ENCODE results near the gene MCF2L2. TPM values are rescaled to one million over a fixed set of nuclear protein-coding genes. Genes with fewer than 3 reads are reported as not detected.
A peak's percentile ranks its signal among the peaks of the same experiment; 100 is the strongest.

The MCF2L2 gene
- total and polyA plus RNA-seq, 2 of the 13 experiments (the other 11 are each of a cell fraction or from before 2014, with no cell fraction given): not detected

DNA sequence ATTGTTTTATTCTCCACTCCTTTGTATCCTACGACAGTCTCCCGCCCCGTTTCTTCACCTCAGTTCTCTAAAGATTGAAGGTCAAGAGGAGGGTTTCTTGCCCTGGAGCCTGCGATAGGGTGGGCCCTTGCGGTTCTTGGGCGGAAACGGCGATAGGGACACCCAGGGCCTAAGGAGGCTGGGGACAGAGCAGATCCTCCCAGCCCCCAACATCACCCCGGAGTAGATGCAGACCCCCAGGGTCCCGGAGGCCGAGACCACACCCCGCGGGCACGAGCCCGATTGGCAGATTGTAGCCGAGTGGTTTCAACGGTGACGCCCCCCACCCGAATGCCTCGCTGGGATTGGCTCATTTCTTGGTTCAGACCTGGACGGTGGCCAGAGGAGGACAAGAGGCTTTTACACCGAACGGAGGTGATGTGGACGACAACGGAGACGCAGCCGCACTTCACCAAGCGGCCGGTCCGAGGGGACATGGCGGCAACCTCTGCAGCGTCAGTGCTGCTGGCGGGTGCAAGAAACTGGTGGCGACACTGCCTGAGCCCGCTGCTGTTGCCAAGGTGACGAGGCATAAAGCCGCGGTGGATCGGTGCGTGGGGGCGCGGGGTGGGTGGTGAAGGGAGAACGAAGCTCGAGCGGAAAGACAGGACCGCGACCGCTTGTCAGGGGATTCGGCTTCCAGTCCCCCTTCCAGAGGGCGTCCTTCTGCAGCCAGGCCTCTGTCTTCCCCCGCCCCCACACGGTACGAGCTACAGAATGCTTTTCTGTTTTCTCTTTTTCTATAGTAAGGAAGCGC, 19.0 kb upstream of the MCF2L2 start (continued):
- 0 out of 2 replicates have a peak, but pooled peaks have one; percentile 34 for TF ChIP-seq SIX4 (CRISPR knock-in tag; IDR thresholded peaks at IDR 0.05)
- TF ChIP-seq ZNF121 (CRISPR knock-in tag; IDR thresholded peaks at IDR 0.05): no peak
- TF ChIP-seq ATF1 (CRISPR knock-in tag; IDR thresholded peaks at IDR 0.05): no peak
- no peak for TF ChIP-seq MAFF (IDR thresholded peaks at IDR 0.05; ENCODE audit: low read depth, low read length)
- peak; percentile 74 for TF ChIP-seq PHF20 (CRISPR knock-in tag; IDR thresholded peaks at IDR 0.05)
- TF ChIP-seq, protein P1, sequence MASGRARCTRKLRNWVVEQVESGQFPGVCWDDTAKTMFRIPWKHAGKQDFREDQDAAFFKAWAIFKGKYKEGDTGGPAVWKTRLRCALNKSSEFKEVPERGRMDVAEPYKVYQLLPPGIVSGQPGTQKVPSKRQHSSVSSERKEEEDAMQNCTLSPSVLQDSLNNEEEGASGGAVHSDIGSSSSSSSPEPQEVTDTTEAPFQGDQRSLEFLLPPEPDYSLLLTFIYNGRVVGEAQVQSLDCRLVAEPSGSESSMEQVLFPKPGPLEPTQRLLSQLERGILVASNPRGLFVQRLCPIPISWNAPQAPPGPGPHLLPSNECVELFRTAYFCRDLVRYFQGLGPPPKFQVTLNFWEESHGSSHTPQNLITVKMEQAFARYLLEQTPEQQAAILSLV (CRISPR knock-in tag; IDR thresholded peaks at IDR 0.05; ENCODE audit: borderline replicate concordance): peak; percentile 81
- TF ChIP-seq, protein P2, sequence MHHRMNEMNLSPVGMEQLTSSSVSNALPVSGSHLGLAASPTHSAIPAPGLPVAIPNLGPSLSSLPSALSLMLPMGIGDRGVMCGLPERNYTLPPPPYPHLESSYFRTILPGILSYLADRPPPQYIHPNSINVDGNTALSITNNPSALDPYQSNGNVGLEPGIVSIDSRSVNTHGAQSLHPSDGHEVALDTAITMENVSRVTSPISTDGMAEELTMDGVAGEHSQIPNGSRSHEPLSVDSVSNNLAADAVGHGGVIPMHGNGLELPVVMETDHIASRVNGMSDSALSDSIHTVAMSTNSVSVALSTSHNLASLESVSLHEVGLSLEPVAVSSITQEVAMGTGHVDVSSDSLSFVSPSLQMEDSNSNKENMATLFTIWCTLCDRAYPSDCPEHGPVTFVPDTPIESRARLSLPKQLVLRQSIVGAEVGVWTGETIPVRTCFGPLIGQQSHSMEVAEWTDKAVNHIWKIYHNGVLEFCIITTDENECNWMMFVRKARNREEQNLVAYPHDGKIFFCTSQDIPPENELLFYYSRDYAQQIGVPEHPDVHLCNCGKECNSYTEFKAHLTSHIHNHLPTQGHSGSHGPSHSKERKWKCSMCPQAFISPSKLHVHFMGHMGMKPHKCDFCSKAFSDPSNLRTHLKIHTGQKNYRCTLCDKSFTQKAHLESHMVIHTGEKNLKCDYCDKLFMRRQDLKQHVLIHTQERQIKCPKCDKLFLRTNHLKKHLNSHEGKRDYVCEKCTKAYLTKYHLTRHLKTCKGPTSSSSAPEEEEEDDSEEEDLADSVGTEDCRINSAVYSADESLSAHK (CRISPR knock-in tag; IDR thresholded peaks at IDR 0.05; ENCODE audit: borderline replicate concordance): no peak
- no peak for TF ChIP-seq HOXA9 (CRISPR knock-in tag; IDR thresholded peaks at IDR 0.05; ENCODE audit: borderline replicate concordance)
- peak; percentile 57; the same call in 1 of the 2 replicates for TF ChIP-seq EHMT2 (IDR thresholded peaks at IDR 0.05; ENCODE audit: borderline replicate concordance, low read depth, low read length)
- TF ChIP-seq ZNF737 (CRISPR knock-in tag; IDR thresholded peaks at IDR 0.05; ENCODE audit: borderline replicate concordance): no peak
- TF ChIP-seq THYN1 (CRISPR knock-in tag; IDR thresholded peaks at IDR 0.05; ENCODE audit: borderline replicate concordance, low read depth): peak; percentile 89; the same call in 1 of the 2 replicates
- TF ChIP-seq ZNF7 (CRISPR knock-in tag; IDR thresholded peaks at IDR 0.05): no peak; the same call in 1 of the 2 replicates
- TF ChIP-seq ZNF563 (CRISPR knock-in tag; IDR thresholded peaks at IDR 0.05): 0 out of 2 replicates have a peak, but pooled peaks have one; percentile 31
- TF ChIP-seq ARHGAP35 (CRISPR knock-in tag; IDR thresholded peaks at IDR 0.05; ENCODE audit: borderline replicate concordance): peak; percentile 62; the same call in 1 of the 2 replicates
- TF ChIP-seq, protein P3, sequence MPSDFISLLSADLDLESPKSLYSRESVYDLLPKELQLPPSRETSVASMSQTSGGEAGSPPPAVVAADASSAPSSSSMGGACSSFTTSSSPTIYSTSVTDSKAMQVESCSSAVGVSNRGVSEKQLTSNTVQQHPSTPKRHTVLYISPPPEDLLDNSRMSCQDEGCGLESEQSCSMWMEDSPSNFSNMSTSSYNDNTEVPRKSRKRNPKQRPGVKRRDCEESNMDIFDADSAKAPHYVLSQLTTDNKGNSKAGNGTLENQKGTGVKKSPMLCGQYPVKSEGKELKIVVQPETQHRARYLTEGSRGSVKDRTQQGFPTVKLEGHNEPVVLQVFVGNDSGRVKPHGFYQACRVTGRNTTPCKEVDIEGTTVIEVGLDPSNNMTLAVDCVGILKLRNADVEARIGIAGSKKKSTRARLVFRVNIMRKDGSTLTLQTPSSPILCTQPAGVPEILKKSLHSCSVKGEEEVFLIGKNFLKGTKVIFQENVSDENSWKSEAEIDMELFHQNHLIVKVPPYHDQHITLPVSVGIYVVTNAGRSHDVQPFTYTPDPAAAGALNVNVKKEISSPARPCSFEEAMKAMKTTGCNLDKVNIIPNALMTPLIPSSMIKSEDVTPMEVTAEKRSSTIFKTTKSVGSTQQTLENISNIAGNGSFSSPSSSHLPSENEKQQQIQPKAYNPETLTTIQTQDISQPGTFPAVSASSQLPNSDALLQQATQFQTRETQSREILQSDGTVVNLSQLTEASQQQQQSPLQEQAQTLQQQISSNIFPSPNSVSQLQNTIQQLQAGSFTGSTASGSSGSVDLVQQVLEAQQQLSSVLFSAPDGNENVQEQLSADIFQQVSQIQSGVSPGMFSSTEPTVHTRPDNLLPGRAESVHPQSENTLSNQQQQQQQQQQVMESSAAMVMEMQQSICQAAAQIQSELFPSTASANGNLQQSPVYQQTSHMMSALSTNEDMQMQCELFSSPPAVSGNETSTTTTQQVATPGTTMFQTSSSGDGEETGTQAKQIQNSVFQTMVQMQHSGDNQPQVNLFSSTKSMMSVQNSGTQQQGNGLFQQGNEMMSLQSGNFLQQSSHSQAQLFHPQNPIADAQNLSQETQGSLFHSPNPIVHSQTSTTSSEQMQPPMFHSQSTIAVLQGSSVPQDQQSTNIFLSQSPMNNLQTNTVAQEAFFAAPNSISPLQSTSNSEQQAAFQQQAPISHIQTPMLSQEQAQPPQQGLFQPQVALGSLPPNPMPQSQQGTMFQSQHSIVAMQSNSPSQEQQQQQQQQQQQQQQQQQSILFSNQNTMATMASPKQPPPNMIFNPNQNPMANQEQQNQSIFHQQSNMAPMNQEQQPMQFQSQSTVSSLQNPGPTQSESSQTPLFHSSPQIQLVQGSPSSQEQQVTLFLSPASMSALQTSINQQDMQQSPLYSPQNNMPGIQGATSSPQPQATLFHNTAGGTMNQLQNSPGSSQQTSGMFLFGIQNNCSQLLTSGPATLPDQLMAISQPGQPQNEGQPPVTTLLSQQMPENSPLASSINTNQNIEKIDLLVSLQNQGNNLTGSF (CRISPR knock-in tag; IDR thresholded peaks at IDR 0.05): no peak
- TF ChIP-seq GTF3A (CRISPR knock-in tag; conservative IDR thresholded peaks at IDR 0.05): no peak
- TF ChIP-seq ZNF337 (CRISPR knock-in tag; IDR thresholded peaks at IDR 0.05; ENCODE audit: borderline replicate concordance, low read depth): peak; percentile 81; the same call in 1 of the 2 replicates
- peak; percentile 86 for TF ChIP-seq ZNF772 (CRISPR knock-in tag; IDR thresholded peaks at IDR 0.05)
- no peak for TF ChIP-seq SNRNP70 (IDR thresholded peaks at IDR 0.05; ENCODE audit: low read depth, low read length)
- no peak for TF ChIP-seq IKZF1 (IDR thresholded peaks at IDR 0.05)
- no peak for TF ChIP-seq ZNF761 (CRISPR knock-in tag; conservative IDR thresholded peaks at IDR 0.05)

All from HepG2 (cell line).